NCI-H2081 (cell line): ENCODE results near the gene MCRIP1.

Source experiments
- DNase-seq, 2 experiments: peaks; one replicate each; lab custom pipeline; 2025; lab: John Stamatoyannopoulos, UW

MCRIP1 gene

GRCh38 chr17:81833160-81833920 is at the start of gene MCRIP1:
Gene MCRIP1 (minus strand): TSS chr17:81833291. CDS start chr17:81824506, 8,785 bp downstream.
- peak; percentile 96 to 98 for DNase-seq

- DNase-seq: no peak
Measured at GRCh38 chr17:81879121-81879520, 46.0 kb upstream of the MCRIP1 start.

- DNase-seq: no peak
Measured at GRCh38 chr17:81878294-81878693, 45.2 kb upstream of the MCRIP1 start.

GRCh38 chr17:81877569-81877968 is 44.5 kb upstream of the MCRIP1 start:
- DNase-seq: no peak

- peak; percentile 92 to 94 for DNase-seq
Measured at GRCh38 chr17:81871387-81872230, 38.5 kb upstream of the MCRIP1 start.

- no peak for DNase-seq
Measured at GRCh38 chr17:81870981-81871386, 37.9 kb upstream of the MCRIP1 start, which contains the start of gene ARHGDIA. Gene ARHGDIA (minus strand): TSS chr17:81871337. CDS start chr17:81869930, 1,407 bp downstream.

- DNase-seq: peak; percentile 28 to 53
Measured at GRCh38 chr17:81870131-81870980, 37.3 kb upstream of the MCRIP1 start.

GRCh38 chr17:81869221-81870130 is 36.4 kb upstream of the MCRIP1 start:
- peak; percentile 30 to 41 for DNase-seq

GRCh38 chr17:81868674-81869220 is 35.7 kb upstream of the MCRIP1 start:
- peak in 1 of 2 experiments; percentile 42 for DNase-seq

GRCh38 chr17:81867991-81868673 is 35.0 kb upstream of the MCRIP1 start:
- DNase-seq: no peak

GRCh38 chr17:81867170-81867990 is 34.3 kb upstream of the MCRIP1 start:
- peak; percentile 30 to 57 for DNase-seq

- no peak for DNase-seq
Measured at GRCh38 chr17:81866440-81867169, 33.5 kb upstream of the MCRIP1 start.

GRCh38 chr17:81865733-81866439 is 32.8 kb upstream of the MCRIP1 start:
- peak; percentile 66 to 78 for DNase-seq

- DNase-seq: no peak
Measured at GRCh38 chr17:81865358-81865732, 32.3 kb upstream of the MCRIP1 start.

GRCh38 chr17:81863833-81864768 is 31.0 kb upstream of the MCRIP1 start:
- DNase-seq: no peak

- no peak for DNase-seq
Measured at GRCh38 chr17:81863123-81863675, 30.1 kb upstream of the MCRIP1 start.
